ENCODE data around the gene RIPOR1.
"Not testable (repeated sequence)": the region's sequence is repeated elsewhere in the genome, so short reads cannot be mapped to it uniquely, and the experiment has no call there.

RIPOR1 gene

GRCh38 chr16:67528222-67528869, at the start of gene RIPOR1:
Gene RIPOR1, plus strand, starts transcription at chr16:67528829. Its CDS starts 9,618 bp downstream, at chr16:67538447.
- DNase-seq, result peak; percentile 83

- DNase-seq, result peak; percentile 100
Observed at GRCh38 chr16:67480833-67481560, 47.6 kb upstream of the RIPOR1 start, which contains the start of gene ATP6V0D1. Gene ATP6V0D1, minus strand, starts transcription at chr16:67481157. Its CDS starts 71 bp downstream, at chr16:67481086.

GRCh38 chr16:67481561-67482232, 46.9 kb upstream of the RIPOR1 start:
- DNase-seq, result peak; percentile 80

GRCh38 chr16:67482233-67482924, 46.2 kb upstream of the RIPOR1 start:
- no peak for DNase-seq

GRCh38 chr16:67483150-67483549, 45.5 kb upstream of the RIPOR1 start, which contains the start of gene AGRP:
Gene AGRP, minus strand, starts transcription at chr16:67483547. Its CDS starts 149 bp downstream, at chr16:67483398.
- no peak for DNase-seq

- no peak for DNase-seq
Observed at GRCh38 chr16:67483731-67484525, 44.7 kb upstream of the RIPOR1 start.

GRCh38 chr16:67486805-67487204, 41.8 kb upstream of the RIPOR1 start:
- no peak for DNase-seq

- not testable (repeated sequence) for DNase-seq
Observed at GRCh38 chr16:67487561-67487960, 41.1 kb upstream of the RIPOR1 start.

- no peak for DNase-seq
Observed at GRCh38 chr16:67489401-67490083, 39.1 kb upstream of the RIPOR1 start.

- no peak for DNase-seq
Observed at GRCh38 chr16:67490335-67491096, 38.1 kb upstream of the RIPOR1 start.

GRCh38 chr16:67499106-67499505, 29.5 kb upstream of the RIPOR1 start:
- no peak for DNase-seq

- DNase-seq, result peak; percentile 77
Observed at GRCh38 chr16:67504031-67505021, 24.3 kb upstream of the RIPOR1 start.

- DNase-seq, result no peak
Observed at GRCh38 chr16:67506468-67506867, 22.2 kb upstream of the RIPOR1 start.

GRCh38 chr16:67509016-67509415, 19.6 kb upstream of the RIPOR1 start:
- DNase-seq, result no peak

- DNase-seq, result not testable (repeated sequence)
Observed at GRCh38 chr16:67513892-67514291, 14.7 kb upstream of the RIPOR1 start.

- peak; percentile 90 for DNase-seq
Observed at GRCh38 chr16:67514382-67514828, 14.2 kb upstream of the RIPOR1 start.

GRCh38 chr16:67516296-67517154, 12.1 kb upstream of the RIPOR1 start:
- DNase-seq, result no peak

GRCh38 chr16:67517155-67517445, 11.5 kb upstream of the RIPOR1 start:
- DNase-seq, result no peak

Measured in activated effector memory CD4-positive, alpha-beta T cell treated with anti-CD3 and anti-CD28 coated beads, Interleukin-2, amount 50 U/mL, for 16 hours (primary cell).